HG02623 (cell line): ENCODE measurements around the gene TENT5C.

Experiments used
- ATAC-seq: cut with Tn5 transposase; IDR thresholded peaks from one replicate; pipeline ENCODE4 v1.9.1; 2021; ENCODE audit warnings: moderate library complexity; ENCODE audit not compliant: unreplicated experiment

TENT5C gene

DNA sequence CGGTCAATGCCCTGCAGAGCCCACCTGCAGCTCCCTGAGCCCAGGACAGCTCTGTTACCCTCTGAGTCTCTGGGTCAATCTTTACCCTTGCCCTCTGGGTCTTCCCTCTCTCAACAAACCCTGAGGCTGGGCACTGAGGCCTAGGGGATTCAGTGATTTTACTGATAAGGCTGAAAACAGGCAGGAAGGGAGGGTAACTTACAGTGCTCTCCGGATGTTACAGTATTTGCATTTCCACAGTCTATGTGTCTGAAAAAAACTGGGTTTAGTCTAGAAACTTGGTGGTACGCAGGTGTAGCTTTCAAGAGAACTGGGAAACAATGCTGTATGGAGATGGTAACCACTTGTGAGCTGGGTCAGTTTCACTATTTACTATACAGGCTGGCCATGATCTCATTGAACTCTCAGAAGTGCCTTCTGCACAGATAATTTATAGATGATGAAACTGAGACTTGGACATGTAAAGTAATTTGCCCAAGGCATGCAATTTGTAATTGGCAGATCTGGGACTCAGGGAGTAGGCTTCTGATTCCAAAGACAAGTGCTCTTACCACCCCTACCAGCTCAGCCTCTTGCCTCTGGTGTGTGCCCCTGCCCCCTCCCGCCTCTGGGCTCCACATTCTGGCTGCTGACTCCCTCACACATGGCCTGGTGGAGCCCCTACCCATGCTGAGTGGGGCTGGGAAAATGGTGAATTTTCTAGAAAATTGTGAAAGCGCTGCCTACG, 48.8 kb downstream of the TENT5C start:
- peak; percentile 81 for ATAC-seq

DNA sequence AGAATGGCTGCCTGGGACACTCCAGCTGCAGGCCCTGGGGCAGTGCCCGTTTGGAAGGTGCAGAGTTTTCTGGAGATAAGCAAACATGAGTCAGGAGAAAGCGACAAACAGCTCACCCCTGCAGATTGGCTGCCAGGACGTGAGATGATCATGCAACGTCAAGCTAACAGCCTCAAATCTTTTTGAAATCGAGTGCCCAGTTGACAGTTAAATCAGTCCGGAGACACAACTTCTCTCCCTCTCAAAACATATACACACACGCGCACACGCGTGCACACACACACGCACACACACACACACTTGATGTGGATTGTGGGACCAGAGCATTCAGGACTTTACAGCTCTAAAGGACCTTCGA, 49.4 kb downstream of the TENT5C start:
- no peak for ATAC-seq

DNA sequence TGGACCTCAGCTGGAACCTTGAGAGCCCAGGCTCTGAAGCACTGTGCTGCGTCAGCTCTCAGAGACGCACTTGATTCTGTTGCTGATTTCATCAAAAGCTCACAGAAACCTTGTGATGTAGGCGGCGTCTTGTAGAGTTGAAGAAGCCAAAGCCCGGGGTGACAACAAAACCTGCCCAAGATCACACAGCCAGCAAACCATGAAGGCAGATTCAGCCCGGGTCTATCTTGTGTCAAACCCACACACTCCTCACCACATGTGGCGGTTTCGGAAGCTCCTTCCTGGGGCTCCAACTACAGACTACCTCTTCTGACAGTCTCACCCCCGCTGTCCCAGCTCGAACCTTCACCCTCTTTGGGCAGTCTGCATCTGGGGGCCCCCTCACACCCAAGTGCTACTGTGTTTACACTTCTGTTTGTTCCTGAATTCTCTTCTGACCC, 50.4 kb downstream of the TENT5C start:
- ATAC-seq = peak; percentile 41

DNA sequence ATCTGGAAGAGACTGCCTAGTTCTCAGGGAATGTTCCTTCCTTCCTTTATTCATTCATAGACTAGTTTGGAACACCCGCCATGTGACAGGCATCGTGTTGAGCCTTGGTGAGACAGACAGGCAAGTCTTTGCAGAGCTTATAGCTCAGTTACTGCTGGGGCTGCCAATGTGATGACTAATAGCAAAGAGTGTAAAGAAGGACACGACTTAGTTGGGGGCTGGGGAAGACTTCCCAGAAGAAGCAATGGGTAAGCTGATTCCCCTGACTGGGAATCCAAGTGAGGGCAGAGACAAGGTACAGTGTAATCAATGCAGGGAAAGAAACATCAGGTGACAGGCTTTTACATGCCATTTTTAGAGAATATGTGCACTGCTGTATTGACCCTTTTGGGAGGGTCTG, 51.2 kb downstream of the TENT5C start:
- no peak for ATAC-seq

DNA sequence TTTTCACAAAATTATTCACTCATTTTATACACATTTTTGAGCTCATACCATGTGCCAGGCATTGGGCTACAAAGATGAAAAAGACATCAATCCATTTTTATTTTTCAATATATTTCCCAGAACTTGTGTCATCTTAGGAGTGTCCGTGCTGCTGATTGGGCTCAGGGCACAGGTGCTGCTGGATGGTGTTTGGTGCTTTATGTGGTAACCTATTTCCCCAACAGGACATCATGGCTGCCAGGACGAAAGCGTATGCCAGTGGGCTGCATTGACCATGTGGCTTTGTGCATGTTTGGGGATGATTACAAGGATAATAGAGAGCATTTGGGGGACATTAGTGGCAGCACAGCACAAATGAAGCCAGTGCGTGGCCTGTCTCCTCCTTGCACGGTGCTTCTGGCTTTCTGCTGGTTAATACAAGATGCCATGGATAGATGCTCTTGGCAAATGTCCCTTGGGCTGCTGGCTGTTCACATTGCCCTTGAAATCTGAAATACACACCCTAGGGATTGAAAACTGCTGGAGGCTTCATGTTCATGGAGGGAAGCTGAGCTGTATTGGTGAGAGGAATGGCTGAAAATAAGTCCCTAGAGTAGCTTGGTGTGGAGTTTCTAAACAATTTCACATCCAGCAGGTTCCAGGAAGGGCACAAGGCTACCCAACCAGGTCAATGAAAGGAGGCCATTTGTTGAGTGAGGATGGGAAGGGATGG, 52.3 kb downstream of the TENT5C start:
- no peak for ATAC-seq

DNA sequence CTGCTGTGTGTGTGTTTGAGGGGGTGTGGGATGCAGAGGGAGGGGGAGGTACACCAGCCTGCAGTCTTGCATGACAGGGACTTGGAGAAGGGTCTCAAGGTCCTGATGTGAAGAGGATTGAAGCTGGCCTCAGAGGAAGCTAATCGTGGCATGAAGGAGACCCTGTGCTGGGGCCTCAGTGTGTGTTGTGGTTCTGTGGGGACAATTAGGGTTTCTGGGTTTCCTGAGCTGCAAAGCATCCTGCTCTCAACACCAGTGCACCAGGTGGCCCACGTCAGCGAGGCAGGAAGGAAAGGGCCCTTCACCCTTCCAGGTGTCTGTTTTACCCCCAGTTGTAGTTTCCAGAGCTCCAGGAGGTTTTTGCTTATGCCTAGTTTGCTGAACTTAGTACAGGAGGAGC, 52.8 kb downstream of the TENT5C start:
- peak; percentile 19 for ATAC-seq

DNA sequence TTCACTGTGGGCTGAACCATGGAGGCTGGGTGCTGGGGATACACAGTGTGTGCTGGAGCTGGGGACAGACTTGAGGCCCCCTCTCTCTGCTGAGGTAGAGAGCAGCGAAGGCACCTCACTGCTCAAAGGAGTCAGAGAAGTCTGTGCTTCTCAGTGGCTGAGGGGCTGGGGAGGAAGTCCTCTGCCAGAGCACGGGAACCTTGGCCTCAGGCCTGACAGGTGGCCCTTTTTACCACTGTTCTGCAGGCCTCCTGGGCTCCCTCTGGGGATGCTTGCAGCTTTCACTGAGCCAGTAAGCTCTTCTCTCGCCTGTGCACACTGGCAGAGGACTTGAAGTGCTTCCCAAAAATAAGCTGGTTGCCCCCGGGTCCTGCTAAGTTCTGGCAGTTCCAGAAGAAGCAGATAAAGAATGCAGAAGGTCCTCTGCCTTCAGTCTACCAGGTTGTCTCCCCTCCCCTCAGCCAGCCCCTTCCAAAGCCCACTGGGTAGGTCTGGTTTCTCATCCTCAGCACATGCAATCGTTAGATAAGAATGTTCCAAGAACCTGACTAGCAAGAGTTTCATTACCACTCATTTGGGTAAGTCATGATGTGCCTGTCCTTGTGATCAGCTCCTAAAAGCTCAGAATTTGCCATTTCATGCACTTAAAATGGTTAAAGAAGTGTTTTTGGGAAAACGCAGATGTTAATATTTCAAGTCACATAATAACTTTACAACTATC, 53.9 kb downstream of the TENT5C start:
- no peak for ATAC-seq

DNA sequence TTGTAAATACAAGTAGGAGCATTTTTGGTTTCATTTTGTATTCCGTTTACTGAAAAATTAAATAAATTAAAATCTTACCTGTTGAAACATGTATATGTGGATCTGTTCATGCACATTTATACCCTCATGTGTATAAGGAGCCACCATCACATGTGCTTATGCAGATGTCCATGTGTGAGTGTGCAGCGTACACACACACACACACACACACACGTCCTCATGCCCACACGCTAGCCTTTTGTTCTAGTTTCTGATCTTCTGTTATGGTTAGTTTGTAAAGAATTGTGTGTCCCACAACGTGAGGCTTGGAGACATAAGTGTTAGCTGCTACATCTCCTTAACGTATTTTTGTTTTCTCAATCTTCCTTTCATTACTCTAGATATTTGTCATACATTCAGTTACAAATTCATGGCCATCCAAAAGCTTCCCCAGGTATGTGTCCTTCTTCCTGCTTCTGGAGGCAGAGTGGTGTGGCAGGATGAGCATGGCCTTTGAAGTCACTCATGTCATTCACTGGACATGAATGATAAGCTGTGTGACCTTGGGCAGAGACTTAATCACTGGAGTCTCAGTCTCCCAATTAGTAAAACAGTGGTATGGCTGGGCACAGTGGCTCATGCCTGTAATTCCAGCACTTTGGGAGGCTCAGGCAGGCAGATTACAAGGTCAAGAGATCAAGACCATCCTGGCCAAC, 54.6 kb downstream of the TENT5C start:
- ATAC-seq = no peak

DNA sequence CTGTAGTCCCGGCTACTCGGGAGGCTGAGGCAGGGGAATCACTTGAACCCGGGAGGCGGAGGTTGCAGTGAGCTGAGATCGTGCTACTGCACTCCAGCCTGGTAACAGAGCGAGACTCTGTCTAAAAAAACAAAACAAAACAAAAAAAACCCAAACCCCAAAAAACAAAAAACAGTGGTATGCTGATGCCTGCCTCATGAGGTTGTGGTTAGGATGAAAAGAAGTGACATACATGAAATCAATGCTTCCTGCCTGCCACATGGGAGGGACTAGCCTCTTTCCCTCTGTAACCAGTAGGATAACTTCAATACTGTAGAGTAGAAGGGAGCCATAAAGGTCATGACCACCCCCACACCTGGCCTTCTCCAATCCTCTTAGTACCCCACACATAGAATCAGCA, 55.2 kb downstream of the TENT5C start:
- ATAC-seq = no peak

DNA sequence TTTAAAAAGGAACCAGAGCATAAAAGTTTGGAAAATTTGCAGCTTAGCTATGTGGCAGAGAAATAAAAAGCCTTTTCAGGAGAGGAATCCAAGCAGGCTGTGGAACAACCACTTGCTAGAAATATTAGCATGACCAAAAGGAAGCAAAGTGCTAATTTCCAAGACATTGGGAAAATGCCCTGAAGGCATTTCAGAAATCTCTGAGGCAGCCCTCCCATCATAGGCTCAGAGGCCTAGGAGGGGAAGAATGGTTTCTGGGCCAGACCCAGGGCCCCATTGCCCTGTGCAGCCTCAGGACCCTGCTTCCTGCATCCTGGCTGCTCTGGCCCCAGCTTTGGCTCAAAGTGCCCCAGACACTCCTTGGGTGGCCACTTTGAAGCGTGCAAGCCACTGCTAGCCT, 56.8 kb downstream of the TENT5C start:
- no peak for ATAC-seq

DNA sequence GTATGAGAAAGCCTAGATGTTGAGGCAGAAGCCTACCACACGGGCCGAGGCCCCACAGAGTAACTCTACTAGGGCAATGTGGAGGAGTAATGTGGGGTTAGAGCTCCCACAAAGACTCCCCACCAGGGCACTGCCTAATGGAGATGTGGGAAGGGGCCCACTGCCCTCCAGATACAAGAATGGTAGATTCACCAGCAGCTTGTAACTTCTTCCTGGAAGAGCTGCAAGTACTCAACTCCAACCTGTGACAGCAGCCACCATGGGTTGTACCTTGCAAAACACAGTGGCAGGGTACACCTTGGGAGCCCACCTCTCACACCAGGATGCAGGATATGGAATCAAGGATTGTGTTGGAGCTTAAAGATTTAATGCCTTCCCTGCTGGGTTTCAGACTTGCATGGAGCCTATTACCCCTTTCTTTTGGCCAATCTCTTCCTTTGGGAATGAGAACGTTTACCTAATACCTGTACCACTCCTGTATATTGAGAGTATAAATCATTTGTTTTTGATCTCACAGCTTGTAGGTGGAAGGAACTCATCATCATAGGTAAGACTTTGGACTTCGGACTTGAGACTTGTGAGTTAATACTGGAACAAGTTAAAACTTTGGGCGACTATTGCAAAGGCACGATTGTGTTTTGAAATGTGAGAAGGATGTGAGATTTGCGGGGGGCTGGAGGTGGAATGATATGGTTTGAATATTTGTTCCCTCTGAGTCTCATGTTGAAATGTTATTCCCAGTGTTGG, 57.5 kb downstream of the TENT5C start:
- ATAC-seq = no peak

DNA sequence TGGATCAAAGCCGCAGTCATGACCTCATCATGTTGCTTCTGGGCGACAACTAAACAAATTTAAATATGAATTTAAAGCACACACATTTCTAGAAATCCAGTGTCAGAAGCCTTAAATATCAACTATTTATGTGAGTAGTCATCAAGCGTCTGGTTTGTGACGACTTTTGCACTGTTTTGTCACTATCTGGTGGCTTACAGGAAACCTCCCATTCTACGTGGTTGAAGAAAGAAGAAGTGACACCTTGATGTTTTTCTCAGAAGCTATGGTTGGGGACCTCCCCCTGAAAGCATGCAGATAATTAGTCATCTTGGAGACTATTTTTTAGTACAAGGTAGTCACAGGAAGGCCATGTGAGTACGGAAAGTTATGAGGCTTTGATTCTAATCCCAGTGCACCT, 58.5 kb downstream of the TENT5C start:
- ATAC-seq = peak; percentile 98

DNA sequence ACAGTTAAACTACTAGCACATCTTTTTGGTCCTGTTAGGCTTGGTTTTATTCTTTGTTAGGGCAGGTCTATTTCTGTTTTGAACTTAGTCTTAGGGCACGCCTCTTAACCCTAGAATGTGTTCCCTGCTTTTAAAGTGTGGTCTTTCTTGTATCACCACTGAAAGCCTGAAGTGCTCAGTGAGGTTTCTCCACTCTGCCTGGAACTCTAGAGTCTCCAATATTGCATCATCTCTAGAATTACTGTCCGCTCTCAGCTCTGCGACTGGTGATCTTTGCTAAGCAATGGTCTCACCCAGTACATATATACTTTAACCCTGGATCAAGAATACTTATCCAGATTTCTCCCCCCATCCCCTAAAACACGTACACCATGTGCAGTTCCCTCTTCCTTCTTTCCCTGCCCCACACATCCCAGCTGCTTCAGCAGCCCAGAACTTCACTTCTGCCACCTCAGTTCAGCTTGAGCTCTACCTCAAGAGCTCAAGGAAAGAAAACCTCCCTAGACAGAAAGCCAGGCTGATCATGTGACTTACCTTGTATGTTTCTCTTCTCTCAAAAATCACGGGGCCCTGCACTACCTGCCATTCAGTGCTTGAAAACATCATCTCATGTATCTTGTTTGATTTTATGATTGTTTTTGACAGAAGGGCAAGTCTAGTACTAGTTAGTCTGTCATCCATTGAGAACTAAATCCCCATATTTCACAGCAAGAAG, 59.9 kb downstream of the TENT5C start:
- no peak for ATAC-seq

DNA sequence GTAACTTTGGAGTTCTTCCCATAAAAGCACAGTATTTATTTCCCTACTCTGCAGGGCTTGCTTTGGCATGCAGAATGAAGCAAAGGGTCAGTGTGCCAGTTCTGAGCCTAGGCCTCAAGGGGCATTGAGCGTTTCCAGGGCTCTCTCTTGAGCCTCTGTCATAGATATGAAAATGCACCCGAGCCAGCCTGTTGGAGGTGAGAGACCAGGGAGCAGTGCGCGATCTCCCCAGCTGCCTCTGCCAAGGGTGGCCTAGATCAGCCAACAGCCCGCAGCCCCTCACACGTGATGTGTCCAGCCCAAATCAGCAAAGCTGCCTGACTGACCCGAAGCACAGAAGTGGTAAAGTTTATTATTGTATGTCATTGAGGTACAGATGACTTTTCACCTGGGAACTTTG, 63.7 kb downstream of the TENT5C start:
- no peak for ATAC-seq

DNA sequence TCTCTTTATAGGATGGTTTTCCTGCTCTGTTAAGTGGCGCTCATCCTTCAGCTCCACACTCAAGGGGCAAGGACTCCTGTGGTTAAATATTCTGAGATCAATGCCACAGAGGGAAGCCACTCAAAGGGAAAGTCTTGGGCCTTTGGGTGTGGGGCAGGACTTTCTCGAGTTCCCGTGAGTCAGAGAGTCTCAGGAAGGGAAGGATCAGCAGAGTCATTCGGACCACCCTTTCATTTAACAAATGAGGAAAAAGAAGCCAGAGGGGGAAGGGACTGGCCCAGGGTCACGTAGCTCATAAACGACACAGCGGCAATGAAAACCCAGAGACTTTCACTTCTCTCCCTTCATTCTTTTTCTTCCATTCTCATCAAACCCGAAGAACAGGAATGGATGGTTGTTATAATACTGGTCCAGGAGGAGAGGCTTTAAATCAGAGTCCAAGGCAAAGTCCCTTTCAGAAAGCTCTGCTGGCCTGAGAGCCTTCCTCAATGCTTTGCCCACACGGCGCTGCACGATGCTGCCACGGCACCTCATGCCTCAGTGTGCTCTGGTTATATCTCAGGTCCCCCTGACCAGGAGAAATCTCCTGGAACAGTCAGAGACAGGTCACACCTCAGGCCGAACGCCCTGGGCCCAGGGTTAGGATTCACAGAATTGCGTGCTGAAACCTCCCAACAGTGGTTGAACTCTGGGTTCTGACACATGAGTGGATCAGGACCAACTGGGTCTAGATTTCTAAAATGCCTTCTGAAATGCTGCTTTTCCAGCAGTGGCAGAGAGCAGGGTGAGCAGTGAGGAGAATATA, 65.3 kb downstream of the TENT5C start:
- no peak for ATAC-seq

DNA sequence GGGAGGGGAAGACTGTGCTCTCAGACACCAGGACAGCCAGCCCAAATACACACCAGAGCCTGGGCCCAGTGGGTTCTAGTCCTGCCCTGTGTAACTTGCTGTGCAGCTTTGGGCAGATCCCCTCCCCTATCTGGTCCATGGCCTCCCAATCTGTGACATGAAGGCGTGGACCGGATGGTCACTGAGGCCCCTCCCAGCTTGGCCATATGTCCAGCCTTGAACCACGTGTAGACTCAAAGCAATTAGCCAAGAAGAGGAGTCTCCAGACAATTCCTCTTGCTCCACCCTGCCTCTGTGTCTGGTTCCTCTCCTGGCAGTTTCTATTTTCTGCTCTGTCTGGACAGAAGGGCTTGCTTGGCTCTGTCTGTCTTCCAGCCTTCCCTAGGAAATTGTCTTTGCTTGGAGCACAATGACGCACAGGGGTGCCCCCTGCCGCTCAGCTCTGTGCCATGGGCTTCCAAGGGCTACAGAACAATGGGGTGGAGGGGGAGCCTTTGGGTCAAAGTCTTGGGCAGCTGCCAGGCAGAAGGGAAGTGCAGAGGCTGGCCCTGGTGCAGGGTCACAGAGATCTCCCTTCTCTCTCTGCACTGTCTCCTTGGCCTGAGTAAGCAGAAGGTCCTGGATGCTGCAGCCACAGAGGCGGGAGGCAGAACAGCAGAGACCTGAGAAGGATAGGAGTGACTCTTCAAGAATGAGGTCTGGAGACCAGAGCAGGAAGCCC, 66.1 kb downstream of the TENT5C start:
- no peak for ATAC-seq

DNA sequence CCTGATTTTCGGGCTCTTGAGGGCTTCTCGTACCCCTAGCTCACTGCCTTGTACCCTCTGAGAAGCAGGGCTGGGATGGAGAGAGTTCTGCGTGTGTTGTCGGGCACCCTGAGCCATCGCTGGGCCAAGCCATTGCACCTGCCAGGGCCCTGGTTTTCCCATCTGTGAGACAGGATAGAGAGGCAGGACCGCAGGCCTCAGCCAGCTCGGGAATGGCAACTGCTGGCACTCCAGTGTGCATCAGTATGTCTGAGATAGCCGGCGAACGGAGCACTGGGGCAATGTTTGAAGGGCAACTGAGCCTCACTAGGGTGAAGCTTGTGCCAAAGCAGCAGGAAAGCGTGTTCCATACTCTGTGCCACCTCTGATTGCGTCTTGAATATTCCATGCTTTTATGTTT, 66.9 kb downstream of the TENT5C start:
- ATAC-seq = no peak

DNA sequence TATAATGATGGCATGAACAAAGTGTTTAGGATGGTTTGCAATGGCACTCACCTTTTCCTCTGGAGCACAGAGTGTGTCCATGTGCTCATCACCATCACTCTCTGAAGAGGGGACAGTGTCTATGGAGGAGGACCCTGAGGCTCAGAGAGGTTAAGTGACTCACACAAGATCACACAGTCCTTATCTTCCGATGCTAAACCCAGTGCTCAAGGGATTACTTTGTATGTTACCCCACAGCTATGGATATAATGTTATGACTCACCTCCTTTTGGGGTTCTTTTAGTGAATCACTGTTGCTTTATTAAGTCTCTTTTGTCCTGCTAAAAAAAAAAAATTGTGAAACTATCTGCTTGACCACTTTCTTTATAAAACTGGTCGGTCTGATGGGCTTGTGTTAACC, 67.6 kb downstream of the TENT5C start:
- ATAC-seq = no peak
